H1 (cell line): Measurements from ENCODE around the gene BET1L.
"Not testable (repeated sequence)": the region's sequence is repeated elsewhere in the genome, so short reads cannot be mapped to it uniquely, and the experiment has no call there.

Source experiments
- BCL11A ChIP-seq, 2 experiments: IDR thresholded peaks; one replicate each; pipeline ENCODE4 v1.6.1; 2011; ENCODE audit warnings: low read depth in 2 of 2, low read length in 2 of 2, mild to moderate bottlenecking in 2 of 2
- CBX5 ChIP-seq: fragments of 300-800, 300-1000 bp; sonication (generic); IDR thresholded peaks from 2 replicates; pipeline ENCODE4 v1.7.1; 2016; ENCODE audit warnings: antibody characterized with exemption, low read length, low read depth
- EGR1 ChIP-seq: IDR thresholded peaks from 2 replicates; pipeline ENCODE4 v1.6.1; 2011; ENCODE audit warnings: low read depth, low read length, borderline replicate concordance
- EP300 ChIP-seq, 2 experiments: IDR thresholded peaks; 1 replicate in 1 of 2; 2 replicates in 1 of 2; pipeline ENCODE4 v1.6.1; 2011 to 2012; ENCODE audit warnings: low read depth in 2 of 2, low read length in 2 of 2, mild to moderate bottlenecking in 2 of 2, borderline replicate concordance in 1 of 2, inconsistent platforms in 1 of 2, moderate library complexity in 1 of 2
- GABPA ChIP-seq: IDR thresholded peaks from 2 replicates; pipeline ENCODE4 v1.6.1; 2011; ENCODE audit warnings: mild to moderate bottlenecking, low read length, moderate library complexity, borderline replicate concordance; ENCODE audit not compliant: insufficient read depth
- HDAC2 ChIP-seq, 2 experiments: fragments of 300-600 bp in 1 of 2; sonication (generic) in 1 of 2; IDR thresholded peaks; 2 replicates each; pipeline ENCODE4 v1.6.1; 2011 to 2012; ENCODE audit warnings: low read depth in 2 of 2, low read length in 2 of 2, mild to moderate bottlenecking in 2 of 2, moderate library complexity in 2 of 2, borderline replicate concordance in 1 of 2, inconsistent platforms in 1 of 2
- KDM1A ChIP-seq: fragments of 200-600, 300-600 bp; sonication (generic); IDR thresholded peaks from 2 replicates; pipeline ENCODE4 v1.7.1; 2016; ENCODE audit warnings: mild to moderate bottlenecking, low read length, borderline replicate concordance
- POLR2A ChIP-seq, 2 experiments: IDR thresholded peaks; 1 replicate in 1 of 2; 2 replicates in 1 of 2; pipeline ENCODE4 v1.6.1; 2011; ENCODE audit warnings: low read depth in 2 of 2, low read length in 2 of 2, mild to moderate bottlenecking in 2 of 2; ENCODE audit errors: control extremely low read depth in 1 of 2
- POLR2AphosphoS5 ChIP-seq: IDR thresholded peaks from 2 replicates; pipeline ENCODE4 v1.6.1; 2011; ENCODE audit warnings: low read depth, low read length
- SUZ12 ChIP-seq: fragments of 200-600 bp; sonication (generic); IDR thresholded peaks from 2 replicates; pipeline ENCODE4 v1.6.1; 2012; ENCODE audit warnings: mild to moderate bottlenecking, inconsistent platforms, low read length, moderate library complexity, mixed read lengths
- TF ChIP-seq, protein P1 (sequence below), 3 experiments: IDR thresholded peaks; 1 replicate in 2 of 3; 2 replicates in 1 of 3; pipeline versions ENCODE4 v1.5.1 to v1.6.1; 2011; ENCODE audit warnings: low read length in 3 of 3, mild to moderate bottlenecking in 3 of 3, inconsistent platforms in 2 of 3, low read depth in 1 of 3, moderate library complexity in 1 of 3; ENCODE audit not compliant: insufficient read depth in 1 of 3; ENCODE audit errors: control extremely low read depth in 1 of 3
- TF ChIP-seq, protein P2 (sequence below): IDR thresholded peaks from 2 replicates; pipeline ENCODE4 v1.6.1; 2012; ENCODE audit warnings: inconsistent platforms

DNA sequence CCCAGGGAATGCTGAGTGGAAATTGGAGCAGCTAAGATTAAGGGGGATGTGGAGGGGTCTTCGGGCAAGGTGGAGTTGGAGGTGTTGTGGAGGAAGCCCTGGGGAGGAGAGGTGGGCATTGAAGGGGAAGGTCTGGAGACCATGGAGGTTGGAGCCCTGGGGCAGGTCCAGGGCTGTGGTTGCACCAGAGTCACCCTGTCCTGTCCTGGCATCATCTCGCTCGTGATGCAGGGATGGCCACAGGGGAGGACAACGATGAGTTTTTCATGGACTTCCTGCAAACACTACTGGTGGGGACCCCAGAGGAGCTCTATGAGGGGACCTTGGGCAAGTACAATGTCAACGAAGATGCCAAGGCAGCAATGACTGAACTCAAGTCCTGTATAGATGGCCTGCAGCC, 13.7 kb downstream of the BET1L start:
- TF ChIP-seq GABPA; KDM1A; POLR2A (IDR thresholded peaks at IDR 0.05; ENCODE audit: control extremely low read depth in 1 of 2, low read depth in 2 of 2, low read length in 2 of 2); HDAC2 (IDR thresholded peaks at IDR 0.05; ENCODE audit: borderline replicate concordance in 1 of 2, low read depth in 2 of 2, low read length in 2 of 2); POLR2AphosphoS5; EGR1; SUZ12; BCL11A (IDR thresholded peaks at IDR 0.05; ENCODE audit: low read depth in 2 of 2, low read length in 2 of 2); EP300 (IDR thresholded peaks at IDR 0.05; ENCODE audit: borderline replicate concordance in 1 of 2, low read depth in 2 of 2, low read length in 2 of 2); CBX5: not testable (repeated sequence)
- TF ChIP-seq, protein P1, sequence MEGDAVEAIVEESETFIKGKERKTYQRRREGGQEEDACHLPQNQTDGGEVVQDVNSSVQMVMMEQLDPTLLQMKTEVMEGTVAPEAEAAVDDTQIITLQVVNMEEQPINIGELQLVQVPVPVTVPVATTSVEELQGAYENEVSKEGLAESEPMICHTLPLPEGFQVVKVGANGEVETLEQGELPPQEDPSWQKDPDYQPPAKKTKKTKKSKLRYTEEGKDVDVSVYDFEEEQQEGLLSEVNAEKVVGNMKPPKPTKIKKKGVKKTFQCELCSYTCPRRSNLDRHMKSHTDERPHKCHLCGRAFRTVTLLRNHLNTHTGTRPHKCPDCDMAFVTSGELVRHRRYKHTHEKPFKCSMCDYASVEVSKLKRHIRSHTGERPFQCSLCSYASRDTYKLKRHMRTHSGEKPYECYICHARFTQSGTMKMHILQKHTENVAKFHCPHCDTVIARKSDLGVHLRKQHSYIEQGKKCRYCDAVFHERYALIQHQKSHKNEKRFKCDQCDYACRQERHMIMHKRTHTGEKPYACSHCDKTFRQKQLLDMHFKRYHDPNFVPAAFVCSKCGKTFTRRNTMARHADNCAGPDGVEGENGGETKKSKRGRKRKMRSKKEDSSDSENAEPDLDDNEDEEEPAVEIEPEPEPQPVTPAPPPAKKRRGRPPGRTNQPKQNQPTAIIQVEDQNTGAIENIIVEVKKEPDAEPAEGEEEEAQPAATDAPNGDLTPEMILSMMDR (IDR thresholded peaks at IDR 0.05; ENCODE audit: control extremely low read depth in 1 of 3, insufficient read depth in 1 of 3, low read depth in 1 of 3, low read length in 3 of 3), result not testable (repeated sequence)
- TF ChIP-seq, protein P2, sequence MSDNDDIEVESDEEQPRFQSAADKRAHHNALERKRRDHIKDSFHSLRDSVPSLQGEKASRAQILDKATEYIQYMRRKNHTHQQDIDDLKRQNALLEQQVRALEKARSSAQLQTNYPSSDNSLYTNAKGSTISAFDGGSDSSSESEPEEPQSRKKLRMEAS, result not testable (repeated sequence)
